GF-D8 (cell line): Measurements from ENCODE around the gene NIPA2.

Experiments
- DNase-seq: peaks from one replicate; lab custom pipeline; 2025; lab: John Stamatoyannopoulos, UW

The NIPA2 gene

GRCh38 chr15:22877607-22878006, 39.1 kb downstream of the NIPA2 start:
- no peak for DNase-seq

DNA sequence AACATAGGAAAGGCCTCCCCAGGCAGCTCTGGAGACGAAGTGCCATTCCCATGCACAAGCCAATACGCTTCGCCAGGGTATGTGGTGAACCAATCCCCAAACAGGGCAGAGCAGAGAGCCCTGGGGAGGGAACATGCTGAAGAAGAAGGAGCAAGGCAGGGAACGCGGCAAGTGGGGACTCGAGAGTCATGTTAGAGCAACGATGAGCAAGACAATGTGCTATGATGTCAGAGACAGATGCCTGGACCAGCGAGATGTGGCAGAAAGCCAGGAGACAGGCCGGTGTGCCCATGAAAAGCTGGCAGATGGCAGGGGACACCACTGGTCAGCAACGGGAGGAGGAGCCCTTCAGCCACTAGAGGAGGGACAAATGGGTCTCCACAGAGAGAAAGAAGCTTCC, 39.6 kb downstream of the NIPA2 start:
- DNase-seq = no peak

DNA sequence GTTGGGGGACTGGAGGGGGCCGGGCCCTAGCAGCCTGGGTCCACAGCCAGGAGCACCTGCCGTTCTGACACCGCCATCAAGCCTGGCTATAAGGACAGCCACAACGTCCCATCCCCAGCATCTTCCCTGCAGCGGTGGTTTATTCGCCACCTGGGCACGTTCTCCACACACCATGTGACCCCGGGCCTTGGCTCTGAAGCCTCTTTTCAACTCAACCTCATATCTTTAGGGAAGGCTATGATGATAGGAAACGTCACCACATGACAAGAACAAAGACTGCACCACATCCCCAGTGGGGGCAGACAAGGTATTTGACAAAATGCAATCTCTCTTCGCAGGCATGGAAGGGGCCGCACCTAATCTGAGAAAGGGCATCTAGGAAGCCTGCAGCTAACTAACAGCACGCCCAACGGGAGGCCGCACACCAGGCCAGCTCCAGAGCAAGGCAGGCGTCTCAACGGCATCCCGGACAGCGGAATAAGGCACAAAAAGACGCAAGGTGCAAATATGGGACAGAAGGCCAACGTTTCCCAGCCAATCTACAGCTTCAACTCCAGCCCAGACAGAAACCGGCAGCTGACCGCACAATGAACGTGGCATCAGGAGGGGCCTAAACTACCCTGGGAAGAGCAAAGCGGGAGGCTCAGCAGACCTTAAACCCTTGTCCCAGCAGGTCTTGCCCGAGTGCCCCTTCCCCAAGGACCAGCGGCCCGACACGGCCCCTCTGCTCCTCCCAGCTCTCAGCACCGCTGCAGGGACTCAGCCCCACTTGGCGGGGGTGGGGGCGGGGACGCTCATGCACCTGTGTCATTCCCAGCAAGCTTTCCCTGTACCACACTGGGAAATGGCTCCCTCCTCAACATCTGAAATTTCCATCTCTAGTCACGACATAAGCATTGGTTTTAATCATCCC, 41.9 kb downstream of the NIPA2 start:
- no peak for DNase-seq

GRCh38 chr15:22880981-22881738, 42.7 kb downstream of the NIPA2 start:
- no peak for DNase-seq

DNA sequence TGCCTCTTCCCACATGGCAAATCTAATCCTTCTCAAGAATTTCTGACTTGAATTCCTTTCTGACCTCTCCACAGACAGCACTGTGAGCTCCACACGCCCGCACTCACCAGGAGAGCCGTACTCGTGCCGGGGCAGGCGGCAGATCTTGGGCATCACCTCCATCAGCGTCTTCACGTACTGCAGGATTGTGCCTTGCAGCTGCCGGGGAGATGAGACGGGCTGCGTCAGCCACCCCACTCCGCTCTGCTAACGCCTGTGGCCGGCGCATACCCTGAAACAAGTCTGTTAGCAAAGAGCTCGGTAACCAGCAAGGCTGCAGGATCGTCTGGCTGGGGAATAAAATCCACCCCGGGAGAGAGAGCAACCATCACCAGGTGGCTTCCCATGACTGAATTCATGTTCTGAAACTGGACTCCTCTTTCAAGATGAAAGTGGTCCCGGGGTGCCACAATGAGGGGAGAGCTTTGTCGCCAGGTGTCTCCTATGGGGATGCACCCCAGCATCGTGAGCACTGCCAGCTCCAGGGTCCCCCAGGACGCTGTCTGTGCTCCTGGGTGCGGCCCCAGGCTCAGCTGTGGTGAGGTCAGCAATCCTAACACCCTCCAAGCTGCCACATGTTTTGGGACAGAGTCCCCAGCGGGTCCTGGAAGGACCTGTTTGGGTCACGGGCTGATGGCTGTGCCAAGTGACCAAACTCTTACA, 43.4 kb downstream of the NIPA2 start:
- DNase-seq = no peak

DNA sequence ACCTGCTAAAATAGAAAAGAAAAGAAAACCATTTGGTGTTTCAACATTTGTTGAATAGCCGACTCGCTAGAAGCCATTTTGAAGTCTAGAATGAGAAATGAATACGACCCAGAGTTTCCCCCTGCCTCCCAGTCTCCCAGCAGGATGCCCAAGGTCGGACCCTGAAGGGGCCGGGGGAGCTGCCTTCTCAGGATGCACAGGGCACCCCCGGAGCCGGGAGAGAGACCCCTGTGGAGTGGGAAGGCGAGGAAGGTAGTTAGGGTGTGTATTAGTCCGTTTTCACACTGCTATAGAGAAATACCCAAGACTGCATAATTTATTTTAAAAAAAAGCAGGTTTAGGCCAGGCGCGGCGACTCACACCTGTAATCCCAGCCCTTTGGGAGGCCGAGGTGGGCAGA, 44.7 kb downstream of the NIPA2 start:
- no peak for DNase-seq

GRCh38 chr15:22884344-22884743, 45.9 kb downstream of the NIPA2 start:
- DNase-seq = no peak

- no peak for DNase-seq
Measured at GRCh38 chr15:22885120-22885519, 46.7 kb downstream of the NIPA2 start.

DNA sequence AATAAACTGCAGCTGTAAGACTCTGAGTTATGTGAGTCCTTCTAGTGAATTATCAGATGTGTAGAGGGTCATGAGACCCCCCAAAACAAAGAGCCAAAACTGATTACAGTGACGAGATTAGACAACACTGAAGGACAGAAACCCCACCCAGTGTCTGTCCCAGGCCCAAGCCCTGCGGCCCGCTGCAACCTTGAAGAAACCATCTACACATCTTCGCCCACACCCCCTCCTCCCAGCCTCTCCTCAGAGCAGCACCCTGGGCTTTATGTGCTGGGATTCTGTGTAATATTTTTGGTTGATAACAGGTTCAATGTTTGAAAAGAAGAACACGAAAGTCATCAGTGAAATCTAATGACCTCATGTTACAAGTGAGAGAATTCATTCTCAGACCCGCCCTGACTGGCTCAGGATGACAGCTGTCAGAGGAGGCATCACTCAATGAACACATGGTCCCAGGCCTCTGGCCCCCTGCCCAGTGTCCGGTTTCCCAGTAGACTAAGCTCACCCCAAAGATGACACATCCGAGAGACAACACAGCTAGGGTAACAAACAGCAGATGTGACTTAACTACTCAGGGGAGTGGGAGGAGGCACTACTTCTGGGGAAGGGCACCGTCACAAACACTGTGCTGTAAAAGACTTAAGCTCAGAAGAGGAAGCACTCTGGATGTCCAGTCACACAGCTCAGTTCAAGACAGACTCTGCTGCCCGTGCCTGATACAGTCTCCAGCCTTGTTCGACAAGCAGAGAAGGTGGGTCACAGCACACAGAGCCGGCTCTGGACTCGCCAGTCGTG, 48.9 kb downstream of the NIPA2 start:
- no peak for DNase-seq

DNA sequence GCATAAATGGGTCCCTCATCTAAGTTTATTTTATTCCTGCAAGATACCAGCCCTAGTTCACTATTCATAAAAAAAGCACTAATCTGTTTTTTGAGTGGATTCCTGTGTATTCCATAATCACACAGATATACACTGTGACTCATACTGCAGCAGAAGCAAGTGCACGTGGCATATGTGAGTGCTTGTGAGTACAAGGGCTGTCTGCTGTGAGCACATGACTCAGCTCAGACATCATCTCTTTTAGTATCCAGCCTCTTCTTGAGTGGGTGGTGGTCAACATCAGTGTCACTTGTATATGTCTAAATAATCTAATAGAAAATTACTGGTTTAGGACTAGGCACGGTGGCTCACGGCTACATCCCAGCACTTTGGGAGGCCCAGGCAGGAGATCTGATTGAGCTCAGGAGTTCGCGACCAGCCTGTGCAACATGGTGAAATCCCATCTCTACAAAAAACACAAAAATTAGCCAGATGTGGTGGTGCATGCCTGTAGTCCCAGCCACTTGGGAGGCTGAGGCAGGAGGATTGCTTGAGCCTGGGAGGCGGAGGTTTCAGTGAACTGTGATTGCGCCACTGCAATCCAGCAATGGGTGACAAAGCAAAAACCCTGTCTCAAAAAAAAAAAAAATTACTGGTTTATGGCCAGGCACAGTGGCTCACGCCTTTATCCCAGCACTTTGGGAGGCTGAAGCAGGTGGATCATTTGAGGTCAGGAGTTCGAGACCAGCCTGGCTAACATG, 49.8 kb downstream of the NIPA2 start:
- no peak for DNase-seq

DNA sequence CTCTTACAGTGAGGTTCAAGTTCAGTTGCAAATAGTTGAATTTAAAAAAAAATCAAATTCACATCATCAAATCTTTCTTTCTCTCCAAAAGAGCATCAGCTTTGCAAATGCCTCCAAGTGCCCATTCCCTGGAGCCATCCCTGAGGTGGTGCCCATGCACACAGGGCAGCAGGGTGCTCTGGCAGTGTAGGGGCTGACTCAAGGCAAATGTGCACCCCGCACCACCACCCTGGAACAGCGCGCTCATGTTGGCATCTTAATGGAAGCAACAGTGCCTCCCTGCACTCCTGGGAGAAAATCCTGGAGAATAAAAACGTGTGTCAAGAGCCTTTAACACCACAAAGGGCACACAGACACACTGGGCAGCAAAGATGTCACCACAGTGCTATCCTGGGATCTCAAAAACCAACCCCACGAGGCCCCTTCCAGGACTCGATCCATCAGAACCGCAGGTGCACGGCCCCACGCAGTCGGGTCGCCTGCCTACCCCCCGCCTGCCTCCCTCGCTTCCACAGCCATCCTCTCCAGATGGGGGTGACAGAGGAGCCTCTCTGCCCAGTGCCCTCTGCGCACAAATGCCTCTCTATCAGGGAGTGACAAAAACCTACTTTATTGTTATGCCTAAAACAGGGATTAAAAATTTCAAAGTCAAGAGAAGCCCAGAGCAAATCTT, 50.8 kb downstream of the NIPA2 start:
- no peak for DNase-seq

- DNase-seq = no peak
Measured at GRCh38 chr15:22890296-22890695, 51.8 kb downstream of the NIPA2 start.

- no peak for DNase-seq
Measured at GRCh38 chr15:22891426-22892210, 53.2 kb downstream of the NIPA2 start.

DNA sequence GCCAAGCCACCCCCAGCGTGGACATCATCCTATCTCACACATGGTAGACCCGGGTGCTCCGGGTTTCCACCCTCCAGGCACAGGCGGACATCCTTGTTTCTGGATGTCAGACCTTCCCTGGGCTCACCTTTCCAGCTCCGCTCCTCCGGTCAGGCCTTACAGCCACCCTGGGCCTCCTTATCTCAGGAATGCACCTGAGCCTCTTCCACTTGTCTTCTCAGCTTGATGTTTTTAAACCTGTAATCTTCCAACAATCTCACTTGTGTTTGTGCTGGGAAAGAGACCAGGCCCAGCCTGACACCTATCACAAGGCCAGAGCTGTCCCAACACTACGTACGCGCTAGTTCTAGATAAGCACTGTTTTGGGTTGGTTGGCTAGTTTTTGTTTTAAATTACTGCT, 53.9 kb downstream of the NIPA2 start:
- DNase-seq = no peak

- no peak for DNase-seq
Measured at GRCh38 chr15:22893081-22893480, 54.6 kb downstream of the NIPA2 start.

DNA sequence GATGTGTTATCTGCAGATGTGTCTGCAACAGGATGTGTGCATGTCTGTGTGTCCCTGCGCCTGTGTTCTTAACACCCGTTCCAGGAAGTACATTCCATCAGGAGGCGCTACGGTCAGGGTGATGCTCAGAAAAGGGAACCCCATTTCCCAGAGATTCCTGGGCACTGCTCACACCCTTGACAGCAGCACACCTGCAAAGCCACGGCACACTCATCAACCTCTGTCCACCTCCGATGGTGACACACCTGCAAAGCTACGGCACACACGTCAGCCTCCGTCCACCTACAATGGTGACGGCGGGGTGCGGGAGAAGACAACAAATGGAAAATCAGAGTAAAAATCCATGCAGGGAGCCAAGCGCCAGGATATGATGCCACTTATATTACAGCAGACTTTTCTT, 55.4 kb downstream of the NIPA2 start:
- no peak for DNase-seq

DNA sequence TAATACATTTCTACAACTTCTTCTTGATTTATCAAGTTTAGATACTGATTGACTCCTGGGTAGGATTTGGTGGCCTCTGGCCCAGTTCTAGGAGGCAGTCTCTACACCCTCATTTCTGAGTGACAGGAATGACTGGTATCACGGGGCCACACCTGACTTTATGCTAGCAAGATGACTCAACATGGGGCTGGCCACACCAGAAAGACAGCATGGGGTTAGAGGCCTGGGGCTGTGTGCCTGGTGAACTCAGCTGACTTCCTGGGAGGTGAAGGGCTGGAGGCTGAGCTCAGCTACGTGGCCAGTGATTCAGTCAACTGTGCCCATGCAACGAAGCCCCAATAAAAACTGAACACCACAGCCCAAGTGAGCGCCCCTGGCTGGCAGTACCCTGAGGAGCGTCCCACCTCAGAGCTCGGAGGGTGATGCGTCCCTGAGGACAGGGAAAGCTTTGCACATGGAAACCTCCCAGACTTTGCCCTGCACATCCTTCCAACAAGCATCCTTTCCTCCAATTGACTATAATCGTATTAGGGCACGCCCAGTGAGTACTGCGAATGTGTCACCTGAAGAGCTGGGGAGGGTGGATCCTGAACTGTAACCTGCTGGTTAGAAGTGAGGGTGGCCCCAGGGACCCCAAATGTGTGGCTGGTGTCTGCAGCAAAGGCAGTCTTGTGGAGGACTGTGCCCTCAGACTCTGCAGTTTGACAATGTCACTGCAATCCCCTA, 57.2 kb downstream of the NIPA2 start:
- no peak for DNase-seq

GRCh38 chr15:22902046-22902445, 63.6 kb downstream of the NIPA2 start:
- DNase-seq = no peak

DNA sequence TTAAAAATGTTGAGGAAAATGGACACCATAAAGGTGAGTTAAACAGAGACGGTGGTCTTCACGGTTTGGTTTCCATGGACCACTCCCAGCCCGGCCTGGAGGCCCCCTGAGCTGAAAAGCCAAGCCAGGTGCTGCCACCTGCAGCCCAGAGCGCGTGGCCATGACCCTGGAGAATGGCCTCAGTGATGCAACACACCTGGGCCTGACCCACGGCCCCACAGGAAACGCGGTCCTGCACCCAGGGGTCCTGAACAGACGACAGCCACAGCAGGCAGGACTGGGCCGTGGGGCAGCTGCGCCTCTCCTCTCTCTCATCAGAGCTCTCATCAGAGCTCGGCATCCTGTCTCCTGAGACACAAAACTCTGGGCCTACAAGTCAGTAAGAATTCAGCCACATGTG, 64.1 kb downstream of the NIPA2 start:
- no peak for DNase-seq
